ENCODE data around the gene HPSE. TPM values are rescaled to one million over a fixed set of nuclear protein-coding genes. Genes with fewer than 3 reads are reported as not detected.
"Not testable (repeated sequence)": the region's sequence is repeated elsewhere in the genome, so short reads cannot be mapped to it uniquely, and the experiment has no call there.

HPSE gene
- total and polyA plus RNA-seq, 8 donors, result under 0.01 to 4.9 (median 1.2) TPM; not detected in 1

- intact Hi-C loops (cut with DNase I; ENCODE audit: low total_unique reads), result no loop called here
- H3K36me3 ChIP-seq, result peaks cover 0 to 18% (median 11%) of the 10 kb centered on the region in 4 donors
- DNase-seq, result no peak
- no peaks in the 10 kb centered on the region for H3K9me3 ChIP-seq
- H3K27ac ChIP-seq, result no peak overlapping the region
- TF ChIP-seq POLR2AphosphoS5 (IDR thresholded peaks at IDR 0.05) (no peak), CTCF (IDR thresholded peaks at IDR 0.05) (no peak)
- WGBS, 5 donors, result 67 to 73% (median 69%) methylated on average over 4 of the region's 4 CpGs
- no peaks in the 10 kb centered on the region for H3K27me3 ChIP-seq
- no peak overlapping the region for H3K4me3 ChIP-seq
- peaks cover 7 to 35% (median 18%) of the 10 kb centered on the region in 4 donors for H3K4me1 ChIP-seq
Measured at GRCh38 chr4:83281307-83281706, 53.3 kb downstream of the HPSE start.

GRCh38 chr4:83276299-83277040, 58.2 kb downstream of the HPSE start:
- H3K27me3 ChIP-seq, result no peaks in the 10 kb centered on the region
- no peak for DNase-seq
- H3K27ac ChIP-seq, result no peak overlapping the region
- peaks cover 0 to 8% (median under 1%) of the 10 kb centered on the region in 4 donors for H3K4me1 ChIP-seq
- peaks cover 0 to 38% (median 25%) of the 10 kb centered on the region in 4 donors for H3K36me3 ChIP-seq
- no peaks in the 10 kb centered on the region for H3K9me3 ChIP-seq
- WGBS, 5 donors, result 68 to 86% (median 78%) methylated on average over 3 of the region's 3 CpGs
- H3K4me3 ChIP-seq, result no peak overlapping the region
- TF ChIP-seq EP300 (IDR thresholded peaks at IDR 0.05) (no peak), POLR2A (IDR thresholded peaks at IDR 0.05) (no peak), CTCF (IDR thresholded peaks at IDR 0.05) (no peak), POLR2AphosphoS5 (IDR thresholded peaks at IDR 0.05) (no peak)
- intact Hi-C loops (cut with DNase I; ENCODE audit: low total_unique reads), result no loop called here

GRCh38 chr4:83273926-83274325, 60.7 kb downstream of the HPSE start:
- H3K4me1 ChIP-seq; H3K4me3 ChIP-seq; H3K9me3 ChIP-seq; H3K27me3 ChIP-seq; intact Hi-C loops (cut with DNase I; ENCODE audit: low total_unique reads); DNase-seq; H3K27ac ChIP-seq: not testable (repeated sequence)
- peaks cover 0 to 55% (median 44%) of the 10 kb centered on the region in 4 donors for H3K36me3 ChIP-seq
- WGBS, 5 donors, result 86 to 100% (median 96%) methylated on average over 3 of the region's 3 CpGs

- 77 to 97% (median 87%) methylated on average over 5 of the region's 5 CpGs for WGBS, 5 donors
- Histone ChIP-seq H3K9me3 (no peaks in the 10 kb centered on the region), H3K36me3 (peaks cover 0 to 57% (median 41%) of the 10 kb centered on the region in 4 donors), H3K27ac (no peak overlapping the region), H3K27me3 (no peaks in the 10 kb centered on the region), H3K4me1 (no peaks in the 10 kb centered on the region), H3K4me3 (no peak overlapping the region)
- no peak for DNase-seq
- TF ChIP-seq EP300 (IDR thresholded peaks at IDR 0.05) (no peak), POLR2AphosphoS5 (IDR thresholded peaks at IDR 0.05) (no peak), POLR2A (IDR thresholded peaks at IDR 0.05) (no peak), CTCF (IDR thresholded peaks at IDR 0.05) (no peak)
- intact Hi-C loops (cut with DNase I; ENCODE audit: low total_unique reads), result no loop called here
Measured at GRCh38 chr4:83272900-83273299, 61.7 kb downstream of the HPSE start.

GRCh38 chr4:83269256-83269655, 65.4 kb downstream of the HPSE start:
- Histone ChIP-seq H3K27ac (no peak overlapping the region), H3K36me3 (peaks cover 0 to 71% (median 51%) of the 10 kb centered on the region in 4 donors), H3K27me3 (no peaks in the 10 kb centered on the region), H3K4me1 (no peaks in the 10 kb centered on the region), H3K4me3 (no peak overlapping the region), H3K9me3 (no peaks in the 10 kb centered on the region)
- DNase-seq, result no peak
- 83 to 100% (median 91%) methylated on average over 1 of the region's 1 CpG for WGBS, 5 donors
- TF ChIP-seq POLR2A (IDR thresholded peaks at IDR 0.05) (no peak), EP300 (IDR thresholded peaks at IDR 0.05) (no peak), CTCF (IDR thresholded peaks at IDR 0.05) (no peak), POLR2AphosphoS5 (IDR thresholded peaks at IDR 0.05) (no peak)
- intact Hi-C loops (cut with DNase I; ENCODE audit: low total_unique reads), result no loop called here

All from stomach (tissue), 9 donors.